ENCODE data around the gene AOC1.

The AOC1 gene

GRCh38 chr7:150831851-150832250, 20.5 kb upstream of the AOC1 start:
- no peak for DNase-seq (ENCODE audit: low spot score)

GRCh38 chr7:150835019-150835418, 17.3 kb upstream of the AOC1 start:
- DNase-seq (ENCODE audit: low spot score): no peak

- DNase-seq (ENCODE audit: low spot score): no peak
These were observed 16.5 kb upstream of the AOC1 start for GRCh38 chr7:150835702-150836280.

DNA sequence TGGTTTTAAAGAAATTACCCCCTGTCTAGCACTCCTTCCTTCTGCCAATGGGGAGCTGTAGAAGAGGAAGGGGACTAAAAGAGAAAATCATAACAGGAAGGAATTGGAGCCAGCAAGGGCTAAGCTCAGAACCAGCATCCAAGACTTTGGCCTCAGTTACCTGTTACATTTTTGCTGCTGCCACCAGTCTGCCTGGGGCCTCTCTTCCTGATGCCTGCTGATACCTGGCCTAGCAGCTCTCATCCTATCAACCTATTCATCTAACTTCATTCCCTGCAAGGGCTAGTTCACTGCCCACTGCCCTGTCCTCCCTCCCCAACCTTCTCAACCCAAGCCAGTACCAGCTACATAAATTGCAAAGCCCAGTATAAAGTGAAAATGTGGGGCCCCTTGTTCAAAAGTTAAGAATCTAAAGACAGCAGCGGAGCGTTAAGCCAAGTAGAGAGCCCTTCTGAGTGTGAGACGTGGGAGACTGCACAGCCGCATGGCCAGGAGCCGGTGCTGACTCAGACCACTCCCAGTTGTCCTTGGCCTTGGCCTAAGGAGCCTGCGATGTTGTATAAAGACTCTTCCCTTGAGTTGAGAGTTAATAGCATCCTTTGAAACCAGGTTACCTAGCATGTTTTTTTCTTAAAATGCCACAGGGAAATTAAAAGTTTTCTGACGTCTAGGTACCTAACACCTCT, 13.2 kb upstream of the AOC1 start:
- DNase-seq (ENCODE audit: low spot score): no peak

GRCh38 chr7:150842018-150842417, 10.3 kb upstream of the AOC1 start:
- no peak for DNase-seq (ENCODE audit: low spot score)

DNA sequence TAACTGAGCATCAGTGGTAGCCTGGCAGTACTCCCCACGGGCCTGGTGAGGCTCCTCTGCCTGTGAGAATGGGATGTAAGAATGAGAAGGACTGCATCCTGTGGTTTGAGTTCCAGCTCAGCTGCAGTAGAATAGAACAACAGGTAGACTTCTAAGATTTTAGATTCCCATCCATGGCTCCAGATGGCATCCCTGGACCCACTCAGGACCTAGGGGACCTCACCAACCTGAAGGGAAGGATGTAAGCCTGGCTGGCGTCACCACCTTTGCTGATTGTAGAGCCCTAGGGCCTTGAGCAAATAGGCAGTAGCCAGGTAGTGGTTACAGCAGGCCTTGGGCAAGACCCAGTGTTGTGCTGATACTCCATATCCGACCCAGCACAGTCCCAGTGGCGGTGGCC, 9.6 kb upstream of the AOC1 start:
- no peak for DNase-seq (ENCODE audit: low spot score)

GRCh38 chr7:150845421-150845861, 6.9 kb upstream of the AOC1 start:
- peak; percentile 50 for DNase-seq (ENCODE audit: low spot score)

- DNase-seq (ENCODE audit: low spot score): no peak
These were observed 5.8 kb upstream of the AOC1 start for GRCh38 chr7:150846291-150847115.

DNA sequence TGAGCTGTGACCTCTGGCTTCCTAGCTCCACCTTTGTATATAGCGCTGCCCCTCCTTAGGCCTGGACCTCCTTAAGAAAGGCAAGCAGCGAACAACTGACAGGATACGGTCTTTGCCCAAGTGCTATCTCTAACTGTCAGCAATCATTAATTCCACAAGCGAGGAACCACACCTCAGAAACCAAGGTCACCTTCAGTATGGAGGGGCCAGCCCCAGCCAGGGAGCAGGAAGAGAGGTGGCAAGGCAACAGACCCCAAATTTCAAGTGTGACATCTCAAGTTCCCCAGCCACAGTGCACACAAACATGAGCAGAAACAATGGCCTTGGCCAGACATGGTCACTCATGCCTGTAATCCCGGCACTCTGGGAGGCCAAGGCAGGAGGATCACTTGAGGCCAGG, 4.8 kb upstream of the AOC1 start:
- DNase-seq (ENCODE audit: low spot score): no peak

DNA sequence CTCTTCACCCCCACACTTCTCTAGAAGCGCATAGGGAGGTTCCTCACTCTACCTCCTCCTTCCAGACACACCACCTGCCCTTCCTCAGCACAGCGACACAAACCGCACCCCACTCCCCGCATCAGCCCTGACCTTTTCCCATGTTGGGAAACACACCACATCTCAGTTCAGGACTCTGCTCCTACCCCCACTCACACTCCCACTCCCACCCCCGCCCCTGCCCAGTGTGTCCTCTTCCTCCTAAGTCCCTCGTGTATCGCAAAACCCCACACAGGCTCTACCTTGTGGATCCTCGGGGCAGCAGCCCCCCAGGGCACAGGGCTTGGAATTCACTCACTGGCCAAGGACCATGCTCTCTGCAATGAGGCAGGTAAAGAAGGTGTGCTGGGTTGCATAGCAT, 4.2 kb upstream of the AOC1 start:
- no peak for DNase-seq (ENCODE audit: low spot score)

DNA sequence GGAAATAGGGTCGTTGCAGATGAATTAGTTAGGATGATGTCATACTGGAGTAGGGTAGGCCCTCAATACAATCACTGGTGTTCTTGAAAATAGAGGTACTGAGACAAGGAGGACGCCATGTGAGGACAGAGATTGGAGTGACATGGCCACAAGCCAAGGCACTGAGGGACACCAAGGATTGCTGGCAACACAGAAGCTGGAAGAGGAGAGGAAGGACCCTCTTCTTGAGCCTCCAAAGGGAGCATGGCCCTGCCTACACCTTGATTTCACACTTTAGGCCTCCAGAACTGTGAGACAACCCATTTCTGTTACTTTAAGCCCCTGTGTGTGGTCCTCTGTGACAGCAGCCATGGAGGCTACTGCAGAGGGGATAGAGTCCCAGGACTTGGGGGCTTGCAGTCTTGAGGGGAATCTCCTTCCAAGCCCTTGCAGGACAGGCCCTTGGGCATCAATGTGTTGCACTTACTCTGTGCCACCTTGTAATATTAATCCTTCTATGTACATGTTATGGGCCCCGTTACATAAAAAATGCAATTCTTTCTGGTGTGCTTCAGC, 3.7 kb upstream of the AOC1 start:
- DNase-seq (ENCODE audit: low spot score): no peak

DNA sequence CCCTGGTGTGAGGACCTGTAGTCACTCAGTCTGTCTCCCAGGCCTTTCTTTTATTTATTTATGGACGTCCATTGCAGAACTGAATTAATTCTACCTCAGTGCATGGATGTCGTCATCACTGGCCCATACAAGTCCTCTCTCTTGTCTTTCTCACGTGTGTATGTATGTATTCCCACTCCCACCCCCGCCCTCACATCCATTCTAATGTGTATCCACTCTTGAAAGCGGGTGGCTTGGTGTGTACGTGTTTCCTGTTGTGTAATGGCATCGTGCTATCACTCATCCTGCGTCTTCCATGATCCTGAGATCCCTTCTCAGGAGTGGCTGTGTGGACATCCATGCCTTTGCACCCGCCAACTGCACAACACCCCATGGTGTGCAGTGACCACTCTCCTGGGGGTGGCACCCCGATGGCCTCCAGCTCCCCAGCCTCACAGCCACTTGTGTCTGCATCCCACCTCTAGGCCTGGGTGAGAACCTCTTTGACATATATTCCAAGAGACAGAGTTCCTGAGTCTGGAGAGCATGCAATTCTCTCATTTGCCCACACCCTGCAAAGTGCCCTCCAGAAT, 3.0 kb upstream of the AOC1 start:
- DNase-seq (ENCODE audit: low spot score): no peak

DNA sequence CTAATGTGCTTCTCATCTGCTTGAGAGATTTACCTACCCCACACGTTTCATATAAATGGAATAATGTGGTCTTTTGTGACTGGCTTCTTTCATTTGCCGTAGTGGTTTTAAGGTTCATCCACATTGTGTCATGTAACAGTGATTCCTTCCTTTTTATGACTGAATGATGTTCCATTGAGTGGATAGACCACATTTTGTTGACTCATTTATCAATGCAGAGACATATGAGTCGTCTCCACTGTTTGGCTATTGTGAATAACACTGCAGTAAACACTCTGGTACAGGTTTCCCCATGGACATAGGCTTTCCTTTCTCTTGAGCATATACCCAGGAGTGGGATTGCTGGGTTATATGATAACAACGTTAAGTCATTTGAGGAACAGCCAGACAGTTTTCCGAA, 2.0 kb upstream of the AOC1 start:
- no peak for DNase-seq (ENCODE audit: low spot score)

DNA sequence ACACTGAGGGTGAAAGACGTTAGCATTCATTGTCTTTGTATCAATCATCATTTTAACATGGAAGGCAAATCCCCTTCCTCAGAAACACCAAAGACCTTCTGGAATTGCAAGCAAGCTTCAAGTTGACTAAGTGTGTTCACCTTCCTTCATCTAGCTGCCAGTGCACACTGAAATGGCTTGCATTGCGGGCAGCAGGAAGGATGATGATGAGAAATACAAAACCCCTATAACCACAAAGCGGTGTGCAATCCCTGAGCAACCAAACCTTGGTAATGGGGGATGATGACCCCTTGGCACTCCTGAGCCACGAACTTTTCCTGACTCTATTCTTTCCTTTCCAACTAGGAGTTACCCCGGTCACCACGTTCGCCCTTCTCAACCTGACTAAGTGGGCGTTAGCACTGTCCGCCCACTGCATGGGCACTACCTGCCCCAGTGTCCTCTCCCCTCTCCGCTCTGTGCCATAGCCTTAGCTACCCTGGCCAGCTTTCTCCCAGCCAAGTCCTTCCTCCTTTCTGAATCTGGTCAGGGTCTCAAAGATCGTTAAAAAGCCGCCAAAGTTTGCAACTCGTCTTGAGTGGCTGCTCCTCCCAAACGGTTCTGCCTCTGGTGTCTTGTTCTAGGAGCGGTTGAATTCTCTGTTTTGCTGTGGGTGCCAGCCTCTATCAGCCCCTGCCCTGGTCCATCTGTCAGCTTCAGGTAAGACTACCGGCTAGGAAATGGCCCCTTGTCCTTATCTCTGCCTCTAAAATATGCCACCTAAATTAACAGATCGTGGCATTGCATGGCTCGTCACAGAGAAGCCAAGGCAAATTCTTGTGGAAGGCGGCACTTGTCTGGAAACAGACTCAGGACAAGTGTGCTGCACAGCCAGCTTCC, 586 bp upstream of the AOC1 start:
- no peak for DNase-seq (ENCODE audit: low spot score)

- no peak for DNase-seq (ENCODE audit: low spot score)
These were observed 2.0 kb downstream of the AOC1 start for GRCh38 chr7:150854066-150855000.

DNA sequence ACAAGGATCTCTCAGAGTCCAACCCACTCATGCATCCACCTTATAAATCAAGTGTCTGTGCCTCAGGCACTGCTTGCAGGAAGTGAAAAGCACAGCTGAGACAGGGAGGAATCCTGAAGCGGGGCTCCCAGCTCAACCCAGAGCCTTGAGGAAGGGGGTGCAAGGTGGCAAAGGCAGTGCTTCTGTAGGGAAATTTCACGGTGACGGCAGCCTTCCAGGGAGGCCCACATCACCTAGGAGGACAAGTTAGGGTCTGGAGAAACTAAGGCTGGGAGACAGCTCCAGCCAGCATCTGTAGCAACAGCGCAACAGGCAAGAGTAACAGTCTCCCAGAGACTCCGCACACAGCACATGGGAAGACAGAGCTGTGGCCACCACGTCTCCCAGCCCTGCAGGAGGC, 2.7 kb downstream of the AOC1 start:
- no peak for DNase-seq (ENCODE audit: low spot score)

- no peak for DNase-seq (ENCODE audit: low spot score)
These were observed 3.4 kb downstream of the AOC1 start for GRCh38 chr7:150855476-150856302.

DNA sequence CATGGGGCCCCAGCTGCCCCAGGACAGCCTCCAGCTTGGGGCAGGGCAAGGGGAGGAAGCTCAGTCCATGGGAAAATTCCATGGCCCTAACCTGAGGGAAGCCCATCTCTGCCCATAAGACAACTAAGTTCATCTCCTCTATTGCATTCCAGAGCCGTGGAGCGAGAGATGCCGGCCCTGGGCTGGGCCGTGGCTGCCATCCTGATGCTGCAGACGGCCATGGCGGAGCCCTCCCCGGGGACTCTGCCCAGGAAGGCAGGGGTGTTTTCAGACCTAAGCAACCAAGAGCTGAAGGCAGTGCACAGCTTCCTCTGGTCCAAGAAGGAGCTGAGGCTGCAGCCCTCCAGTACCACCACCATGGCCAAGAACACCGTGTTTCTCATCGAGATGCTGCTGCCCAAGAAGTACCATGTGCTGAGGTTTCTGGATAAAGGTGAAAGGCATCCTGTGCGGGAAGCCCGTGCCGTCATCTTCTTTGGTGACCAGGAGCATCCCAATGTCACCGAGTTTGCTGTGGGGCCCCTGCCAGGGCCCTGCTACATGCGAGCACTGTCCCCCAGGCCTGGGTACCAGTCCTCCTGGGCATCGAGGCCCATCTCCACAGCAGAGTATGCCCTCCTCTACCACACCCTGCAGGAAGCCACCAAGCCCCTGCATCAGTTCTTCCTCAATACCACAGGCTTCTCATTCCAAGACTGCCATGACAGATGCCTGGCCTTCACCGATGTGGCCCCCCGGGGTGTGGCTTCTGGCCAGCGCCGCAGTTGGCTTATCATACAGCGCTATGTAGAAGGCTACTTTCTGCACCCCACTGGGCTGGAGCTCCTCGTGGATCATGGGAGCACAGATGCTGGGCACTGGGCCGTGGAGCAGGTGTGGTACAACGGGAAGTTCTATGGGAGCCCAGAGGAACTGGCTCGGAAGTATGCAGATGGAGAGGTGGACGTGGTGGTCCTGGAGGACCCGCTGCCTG, 4.3 kb downstream of the AOC1 start:
- no peak for DNase-seq (ENCODE audit: low spot score)

Data from AG08396 (cell line).